ENCODE measurements around the gene ALS2. TPM values are rescaled to one million over a fixed set of nuclear protein-coding genes. Genes with fewer than 3 reads are reported as not detected.

The ALS2 gene
- total RNA-seq: 10 to 100 TPM; 11.4 to 12.7 TPM

DNA sequence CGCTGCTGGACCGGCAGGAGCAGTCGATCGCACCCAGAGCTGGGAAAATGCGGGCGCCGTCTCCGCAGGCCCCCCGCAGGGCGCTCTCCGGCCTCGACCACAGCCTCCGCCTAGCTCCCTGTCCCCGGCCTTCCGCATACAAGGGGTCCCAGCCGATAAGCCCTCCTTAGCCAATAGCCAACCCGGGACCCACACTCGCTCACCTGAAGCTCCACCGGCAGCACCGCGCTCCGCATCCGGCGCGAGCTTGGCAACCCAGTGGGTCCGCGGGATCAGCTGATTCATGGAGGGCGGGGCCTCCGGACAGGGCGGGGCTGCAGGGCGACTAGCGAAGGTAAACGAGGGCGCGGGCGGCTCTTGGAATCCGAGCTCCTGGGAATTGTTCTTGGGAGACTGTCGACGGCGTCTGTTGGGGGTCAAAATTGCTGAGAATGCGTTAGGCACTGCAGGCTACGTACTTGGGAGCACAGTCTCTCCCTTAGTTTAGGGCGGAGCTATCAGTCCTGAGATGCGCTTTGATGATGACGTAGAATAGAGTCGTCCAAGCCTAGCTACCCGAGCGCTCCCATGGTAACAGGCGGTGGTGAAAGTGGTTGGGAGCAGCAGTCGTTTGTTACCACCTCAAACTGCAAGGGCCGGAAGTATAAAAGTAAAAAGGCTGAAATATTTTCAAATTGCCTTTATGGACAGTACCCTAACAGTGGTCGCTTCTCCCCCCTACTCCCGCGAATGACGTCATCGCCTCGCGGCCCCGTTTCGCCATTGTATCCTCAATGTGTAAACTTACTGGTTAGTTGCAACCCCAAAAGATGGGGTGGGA lies at the start of gene ALS2:
Gene ALS2 (minus strand): TSS at position 260 of the 820 bp plus-strand sequence. CDS start 12,048 bp downstream, outside the sequence.

DNA sequence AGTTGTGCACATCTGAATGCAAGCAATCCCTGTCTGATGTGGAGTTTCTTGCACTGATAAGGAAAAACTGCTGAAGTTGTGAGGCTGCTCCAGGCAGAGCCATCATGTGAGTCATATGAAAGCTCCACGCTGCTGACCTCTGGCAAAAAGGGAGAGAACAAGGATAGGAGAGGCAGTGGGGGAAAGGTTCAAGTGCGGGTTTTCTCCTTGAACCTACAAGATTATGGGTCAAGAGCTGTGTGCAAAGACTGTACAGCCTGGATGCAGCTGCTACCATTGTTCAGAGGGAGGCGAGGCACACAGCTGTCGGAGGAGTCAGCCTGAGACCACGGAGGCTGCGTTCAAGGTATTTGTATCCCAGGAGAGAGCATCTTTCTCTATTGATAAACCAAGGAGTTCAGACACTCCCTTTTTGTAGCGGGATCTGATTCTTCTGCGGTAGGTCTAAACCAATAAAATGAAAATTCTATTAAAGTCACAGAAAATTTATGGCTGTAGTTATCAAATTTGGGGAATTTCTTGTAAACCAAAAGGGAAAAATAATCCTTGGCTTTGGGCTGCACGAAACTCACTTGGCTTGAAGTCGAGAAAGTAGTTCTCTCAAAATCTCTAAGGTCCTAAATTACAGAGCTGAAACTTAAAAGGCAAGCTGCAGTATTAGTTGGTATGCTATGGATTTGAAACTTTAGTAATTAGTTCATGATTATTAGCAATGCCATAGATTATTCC lies 25.9 kb upstream of the ALS2 start, which contains the start of gene CDK15:
Gene CDK15 (plus strand): TSS at position 96 of the 729 bp plus-strand sequence. CDS start 128 bp downstream, at position 224.

GRCh38 chr2:201698588-201699226 lies 82.0 kb downstream of the ALS2 start, which contains the start of gene MPP4:
Gene MPP4 (minus strand): TSS chr2:201698644. CDS start chr2:201693954, 4,690 bp downstream.

Other genes with a start within 250 kb of the ALS2 start
- 10 to 100 TPM; 15.8 to 17.4 TPM for gene TMEM237, start 137.4 kb downstream of the ALS2 start, total RNA-seq
- gene MPP4, start 82.3 kb downstream of the ALS2 start, total RNA-seq: not detected
- gene CDK15, start 25.6 kb upstream of the ALS2 start, total RNA-seq: not detected